ENCODE measurements around the gene PARP8. TPM values are rescaled to one million over a fixed set of nuclear protein-coding genes. Genes with fewer than 3 reads are reported as not detected.

Gene PARP8
- total and polyA plus RNA-seq, 2 of the 4 experiments (the other 2 are of a cell fraction) = 6.9 to 8.2 TPM

GRCh38 chr5:50700706-50701105, 34.3 kb downstream of the PARP8 start:
- Histone ChIP-seq H3K4me3 (ENCODE audit: insufficient read depth, low read depth, low read length) (no peak overlapping the region), H3K9me1 (ENCODE audit: insufficient read depth, low read length) (no peaks in the 10 kb centered on the region), H2AK9ac (replicated peaks; ENCODE audit: low read depth, low read length, poor library complexity) (no peak overlapping the region), H4K20me1 (ENCODE audit: insufficient read depth, low read length) (no peaks in the 10 kb centered on the region), H3K18ac (ENCODE audit: low read depth, low read length) (no peak overlapping the region), H3K27me3 (ENCODE audit: control insufficient read depth, insufficient read depth, low read length) (no peaks in the 10 kb centered on the region), H2BK20ac (ENCODE audit: low read depth, low read length) (no peak overlapping the region), H3K4me1 (ENCODE audit: control insufficient read depth, insufficient read depth, low read length) (peaks cover 2% of the 10 kb centered on the region; the same call in 1 of the 2 replicates), H3K27ac (ENCODE audit: insufficient read depth, low read length) (no peak overlapping the region), H3K9ac (ENCODE audit: low read depth, low read length) (no peak overlapping the region), H3K4ac (ENCODE audit: low read depth, low read length) (no peak overlapping the region), H4K5ac (ENCODE audit: low read depth, low read length) (no peak overlapping the region), H2AK5ac (ENCODE audit: low read depth, low read length) (no peak overlapping the region), H3K36me3 (ENCODE audit: control insufficient read depth, insufficient read depth, low read length) (no peaks in the 10 kb centered on the region), H3K56ac (ENCODE audit: extremely low read depth, insufficient read depth, low read length) (no peak overlapping the region), H3K4me2 (ENCODE audit: low read depth, low read length) (no peak overlapping the region), H3K23ac (ENCODE audit: low read depth, low read length) (no peak overlapping the region), H4K8ac (ENCODE audit: low read depth in 2 of 2, low read length in 2 of 2) (no peak overlapping the region), H3K9me3 (ENCODE audit: control insufficient read depth, insufficient read depth, low read length) (no peaks in the 10 kb centered on the region), H2BK5ac (ENCODE audit: low read depth, low read length, poor library complexity, severe bottlenecking) (no peak overlapping the region), H4K91ac (ENCODE audit: insufficient read depth, low read depth, low read length) (no peak overlapping the region), H2BK15ac (ENCODE audit: low read depth, low read length) (no peak overlapping the region), H2BK120ac (ENCODE audit: low read depth, low read length) (no peak overlapping the region), H3K79me1 (ENCODE audit: low read depth in 1 of 2, low read length in 2 of 2) (peaks cover 9 to 18% of the 10 kb centered on the region in 2 experiments; a peak in 3 of 4 replicates), H3K14ac (replicated peaks; ENCODE audit: low read depth, low read length) (no peak overlapping the region), H2AFZ (replicated peaks; ENCODE audit: low read length, poor library complexity) (no peak overlapping the region)
- DNase-seq = no peak
- dilution Hi-C loops (cut with HindIII; ENCODE audit: low sequenced_read_pairs, unreplicated experiment) (no loop called here), intact Hi-C loops (cut with micrococcal nuclease) (no loop called here), in situ Hi-C loops (cut with MboI; ENCODE audit: low sequenced_read_pairs) (no loop called here)
- TF ChIP-seq RAD21 (IDR thresholded peaks at IDR 0.05; ENCODE audit: low read length) (no peak), MAZ (IDR thresholded peaks at IDR 0.05; ENCODE audit: borderline replicate concordance, low read depth, low read length) (no peak)
- no CpG with 5 or more reads among the region's 4 CpGs for WGBS, 2 experiments (ENCODE audit: extremely low coverage in 2 of 2, insufficient read length in 1 of 2)
- POLR2A ChIA-PET (ENCODE audit: unreplicated experiment) = no interaction called here
- no peak for ATAC-seq (ENCODE audit: low read depth)
- CTCF ChIA-PET = no interaction called here
- BruUV-seq (replicated peaks) = no TSS peak

All from IMR-90 (cell line).